ENCODE measurements around the gene ZNF22.

The ZNF22 gene

GRCh38 chr10:44975431-44976331 lies 25.0 kb upstream of the ZNF22 start:
- no peak for DNase-seq (ENCODE audit: extremely low read depth in 1 of 2, low read depth in 1 of 2)

DNA sequence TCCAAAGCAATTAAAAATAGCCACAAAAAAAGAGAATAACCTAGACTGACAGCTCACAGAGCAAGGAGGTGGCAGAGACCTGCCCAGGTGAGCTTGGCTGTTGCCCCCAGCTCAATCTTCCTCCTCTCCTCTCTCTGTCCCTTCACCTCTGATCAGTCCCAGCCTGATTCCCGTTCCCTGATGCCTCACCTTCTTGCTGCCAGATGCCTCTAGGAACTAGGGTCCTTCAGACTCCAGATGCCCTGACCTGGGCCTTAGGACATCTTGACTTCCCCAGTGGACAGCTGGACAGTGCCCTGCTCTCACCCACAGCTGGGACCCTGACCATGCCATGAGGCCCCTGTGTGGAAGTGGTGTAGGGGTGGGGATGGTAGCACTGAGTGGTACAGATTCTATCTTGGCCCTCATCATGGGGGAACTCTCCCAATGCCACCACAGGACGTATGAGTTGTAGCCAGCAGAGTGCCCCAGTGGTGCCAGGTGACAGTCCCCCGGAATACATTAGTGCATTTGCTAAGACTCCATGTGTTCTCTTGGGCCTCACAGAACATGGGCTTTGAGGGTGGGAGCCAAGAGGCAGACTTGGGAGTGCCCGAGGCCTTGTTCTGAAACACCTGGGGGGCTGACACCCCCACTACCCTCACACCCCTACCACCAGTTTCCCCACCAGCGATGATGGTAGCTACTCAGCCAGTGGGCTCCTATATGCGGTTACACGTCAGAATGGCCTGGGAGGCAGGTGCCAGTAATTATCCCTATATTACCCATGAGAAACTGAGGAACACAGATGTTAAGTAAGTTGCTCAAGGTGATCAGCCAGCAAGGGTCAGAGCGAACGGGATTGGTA lies 24.1 kb upstream of the ZNF22 start:
- no peak for DNase-seq (ENCODE audit: extremely low read depth in 1 of 2, low read depth in 1 of 2)

DNA sequence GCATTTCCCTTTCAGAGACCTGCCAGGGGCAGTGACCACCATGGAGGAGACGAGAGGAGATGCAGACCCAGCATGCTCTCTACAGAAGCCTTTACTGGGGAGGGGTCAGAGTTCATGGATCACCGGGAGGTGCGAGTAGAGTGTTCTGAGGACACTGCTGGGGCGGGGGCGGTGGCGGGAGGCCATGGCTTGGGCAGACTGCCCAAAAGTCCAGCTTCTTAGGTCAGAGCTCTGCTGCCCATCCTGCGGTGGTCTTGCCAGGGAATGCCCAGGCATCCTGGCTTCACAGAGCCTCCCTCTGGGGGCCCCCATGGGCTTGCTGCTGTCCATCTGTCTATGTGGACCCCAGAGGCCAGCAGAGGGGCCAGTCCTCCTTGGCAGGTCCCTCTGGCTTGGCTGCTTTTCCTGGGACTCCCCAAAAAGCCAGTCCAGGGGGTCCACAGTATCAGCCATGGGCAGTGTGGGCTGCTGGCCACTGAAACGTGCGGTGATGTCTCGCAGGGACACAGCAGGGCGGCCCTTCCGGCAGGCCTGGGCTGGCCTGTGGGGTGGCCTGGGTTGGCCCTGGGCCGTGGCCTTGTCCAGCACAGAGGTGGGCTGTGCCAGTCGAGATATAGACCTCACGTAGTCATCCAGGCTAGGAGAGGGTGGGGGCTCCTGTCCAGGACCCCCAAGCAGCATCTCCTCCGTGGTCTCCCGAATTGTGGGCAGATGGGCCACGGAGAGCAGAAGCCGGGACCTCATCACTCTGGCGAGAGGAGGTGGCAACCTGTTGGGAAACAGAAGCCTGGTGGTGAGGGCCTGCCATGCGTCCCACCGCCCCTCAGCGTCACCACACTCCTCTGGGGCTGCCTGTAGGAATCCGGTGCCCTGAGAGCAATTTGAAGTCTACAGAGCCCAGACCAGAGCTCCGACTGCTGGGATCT lies 23.2 kb upstream of the ZNF22 start:
- no peak for DNase-seq (ENCODE audit: extremely low read depth in 1 of 2, low read depth in 1 of 2)

GRCh38 chr10:44978213-44978569 lies 22.5 kb upstream of the ZNF22 start:
- no peak for DNase-seq (ENCODE audit: extremely low read depth in 1 of 2, low read depth in 1 of 2)

DNA sequence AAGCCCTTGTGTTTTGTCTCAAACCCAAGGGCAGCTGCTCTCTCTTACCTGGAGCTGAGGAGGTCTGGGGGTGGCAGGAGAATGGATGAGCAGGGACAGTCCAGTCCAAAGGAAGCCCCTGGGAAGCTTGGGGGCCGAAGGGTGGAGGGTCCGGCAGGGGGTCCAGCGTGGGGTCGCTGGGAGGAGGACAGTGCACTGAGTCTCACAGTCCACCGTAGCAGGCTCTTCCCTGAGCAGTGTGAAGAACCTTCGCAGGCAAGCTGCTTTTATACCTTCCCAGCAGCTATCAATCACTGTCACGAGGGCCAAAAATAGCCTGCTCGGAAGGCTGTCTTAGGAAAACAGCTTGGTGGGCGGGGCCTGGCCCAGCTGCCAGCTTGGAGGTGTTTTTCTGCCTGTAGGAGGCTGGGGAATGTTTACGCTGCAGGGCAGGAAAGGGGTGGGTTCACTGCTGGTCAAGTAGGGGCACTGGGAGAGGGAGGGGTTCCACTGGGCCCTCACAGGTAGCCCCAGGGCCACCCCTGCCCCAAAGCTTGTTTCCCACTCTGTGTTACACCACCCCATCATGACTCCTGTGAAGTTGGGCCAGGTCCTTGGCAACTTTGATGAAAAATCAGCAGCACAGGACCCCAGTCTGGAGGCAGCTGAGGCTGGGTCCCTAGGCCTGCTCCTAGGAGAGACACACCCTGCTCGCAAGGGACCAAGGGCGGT lies 22.0 kb upstream of the ZNF22 start, which contains the start of gene DEPP1:
Gene DEPP1 (minus strand): TSS at position 240 of the 711 bp plus-strand sequence. CDS start 779 bp downstream, outside the sequence.
- no peak for DNase-seq (ENCODE audit: extremely low read depth in 1 of 2, low read depth in 1 of 2)

GRCh38 chr10:44979281-44980191 lies 21.2 kb upstream of the ZNF22 start:
- no peak for DNase-seq (ENCODE audit: extremely low read depth in 1 of 2, low read depth in 1 of 2)

GRCh38 chr10:44980309-44981171 lies 20.2 kb upstream of the ZNF22 start:
- DNase-seq (ENCODE audit: extremely low read depth in 1 of 2, low read depth in 1 of 2): no peak

- DNase-seq (ENCODE audit: extremely low read depth in 1 of 2, low read depth in 1 of 2): no peak
These were observed 19.3 kb upstream of the ZNF22 start for GRCh38 chr10:44981172-44982113.

- no peak for DNase-seq (ENCODE audit: extremely low read depth in 1 of 2, low read depth in 1 of 2)
These were observed 18.6 kb upstream of the ZNF22 start for GRCh38 chr10:44982114-44982460.

GRCh38 chr10:44982496-44982895 lies 18.2 kb upstream of the ZNF22 start:
- DNase-seq (ENCODE audit: extremely low read depth in 1 of 2, low read depth in 1 of 2): no peak

- DNase-seq (ENCODE audit: extremely low read depth in 1 of 2, low read depth in 1 of 2): no peak
These were observed 17.4 kb upstream of the ZNF22 start for GRCh38 chr10:44983066-44983894.

GRCh38 chr10:44983895-44984278 lies 16.8 kb upstream of the ZNF22 start:
- no peak for DNase-seq (ENCODE audit: extremely low read depth in 1 of 2, low read depth in 1 of 2)

DNA sequence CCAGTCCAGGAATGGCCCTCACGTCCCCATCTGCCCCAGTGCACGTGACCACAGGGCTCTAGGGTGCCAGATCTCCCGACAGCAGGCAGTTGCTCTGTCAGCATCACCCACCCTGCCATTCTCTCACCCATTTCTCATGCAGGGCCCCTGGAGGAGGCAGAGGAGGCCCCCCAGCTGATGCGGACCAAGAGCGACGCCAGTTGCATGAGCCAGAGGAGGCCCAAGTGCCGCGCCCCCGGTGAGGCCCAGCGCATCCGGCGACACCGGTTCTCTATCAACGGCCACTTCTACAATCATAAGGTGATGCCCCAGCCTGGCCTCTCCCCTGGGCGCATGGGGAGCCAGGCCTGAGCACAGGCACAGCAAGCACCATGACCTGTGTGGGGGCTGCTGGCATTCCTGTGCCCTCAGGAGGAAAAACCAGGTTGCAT lies 16.0 kb upstream of the ZNF22 start:
- no peak for DNase-seq (ENCODE audit: extremely low read depth in 1 of 2, low read depth in 1 of 2)

DNA sequence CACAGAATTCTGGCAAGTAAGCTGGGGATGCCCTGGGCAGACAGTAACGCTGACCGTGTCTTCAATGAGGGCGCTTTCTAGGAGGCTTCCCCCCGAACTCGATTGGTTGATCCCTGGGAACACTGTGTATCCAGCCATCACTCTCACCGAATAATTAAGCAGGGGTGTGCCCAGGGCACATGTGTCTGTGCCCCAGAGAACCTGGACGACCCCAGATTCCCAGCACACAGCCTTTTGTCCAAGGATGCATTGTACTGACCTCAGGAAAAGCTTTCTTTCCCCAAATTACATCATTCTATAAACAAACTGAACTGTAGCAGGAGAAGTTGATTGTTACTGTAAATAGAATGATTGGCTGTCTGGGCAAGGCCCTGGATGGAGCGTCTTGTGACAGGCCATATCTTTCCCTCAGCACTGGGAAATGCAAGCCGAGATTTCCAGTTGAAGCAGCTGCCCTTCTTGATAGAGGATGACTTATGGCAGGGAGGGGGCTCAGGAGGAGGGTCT lies 15.5 kb upstream of the ZNF22 start:
- DNase-seq (ENCODE audit: extremely low read depth in 1 of 2, low read depth in 1 of 2): no peak

DNA sequence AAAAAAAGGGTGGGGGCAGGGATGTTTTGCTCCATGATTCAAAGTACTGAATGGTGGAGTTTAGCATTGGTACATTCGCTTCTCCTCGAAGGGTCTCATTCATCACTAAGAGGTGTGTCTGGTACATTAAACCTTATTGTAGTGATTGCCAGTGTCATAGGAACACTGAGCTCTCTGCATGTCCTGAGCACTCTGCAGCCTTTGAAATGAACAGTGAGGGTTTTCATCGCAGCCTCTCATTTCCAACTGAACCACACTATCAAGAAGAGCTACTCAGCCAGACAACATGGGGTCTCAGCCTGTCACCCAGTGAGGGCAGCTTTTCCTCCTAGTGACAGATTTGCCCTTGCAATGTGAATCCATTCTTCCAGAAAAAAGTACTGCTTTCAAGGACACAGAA lies 14.5 kb upstream of the ZNF22 start:
- no peak for DNase-seq (ENCODE audit: extremely low read depth in 1 of 2, low read depth in 1 of 2)

DNA sequence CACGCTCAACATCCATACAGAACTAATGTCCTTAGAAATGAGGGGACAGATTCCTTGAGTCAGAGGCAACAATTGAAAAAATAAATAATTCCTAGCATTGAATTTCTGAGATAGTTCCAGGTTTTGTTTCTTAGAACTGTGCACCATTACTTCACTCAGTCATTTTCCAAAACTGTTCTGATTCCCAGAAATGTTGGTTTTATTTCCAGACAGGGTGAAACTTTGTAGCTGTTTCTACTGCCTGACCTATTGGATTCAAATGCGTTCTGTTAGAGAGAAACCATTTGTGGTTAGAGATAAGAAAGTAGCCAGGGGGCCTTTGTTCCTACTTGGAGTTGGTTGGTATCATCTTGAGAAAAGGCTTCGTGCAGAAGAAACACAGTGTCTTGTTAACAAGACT lies 14.1 kb upstream of the ZNF22 start:
- no peak for DNase-seq (ENCODE audit: extremely low read depth in 1 of 2, low read depth in 1 of 2)
